Measurements from ENCODE around the gene ARHGAP27. TPM values are rescaled to one million over a fixed set of nuclear protein-coding genes. Genes with fewer than 3 reads are reported as not detected.

ARHGAP27 gene
- total and polyA plus RNA-seq, 2 experiments from 2014 or later: 21.1 to 27.9 TPM

DNA sequence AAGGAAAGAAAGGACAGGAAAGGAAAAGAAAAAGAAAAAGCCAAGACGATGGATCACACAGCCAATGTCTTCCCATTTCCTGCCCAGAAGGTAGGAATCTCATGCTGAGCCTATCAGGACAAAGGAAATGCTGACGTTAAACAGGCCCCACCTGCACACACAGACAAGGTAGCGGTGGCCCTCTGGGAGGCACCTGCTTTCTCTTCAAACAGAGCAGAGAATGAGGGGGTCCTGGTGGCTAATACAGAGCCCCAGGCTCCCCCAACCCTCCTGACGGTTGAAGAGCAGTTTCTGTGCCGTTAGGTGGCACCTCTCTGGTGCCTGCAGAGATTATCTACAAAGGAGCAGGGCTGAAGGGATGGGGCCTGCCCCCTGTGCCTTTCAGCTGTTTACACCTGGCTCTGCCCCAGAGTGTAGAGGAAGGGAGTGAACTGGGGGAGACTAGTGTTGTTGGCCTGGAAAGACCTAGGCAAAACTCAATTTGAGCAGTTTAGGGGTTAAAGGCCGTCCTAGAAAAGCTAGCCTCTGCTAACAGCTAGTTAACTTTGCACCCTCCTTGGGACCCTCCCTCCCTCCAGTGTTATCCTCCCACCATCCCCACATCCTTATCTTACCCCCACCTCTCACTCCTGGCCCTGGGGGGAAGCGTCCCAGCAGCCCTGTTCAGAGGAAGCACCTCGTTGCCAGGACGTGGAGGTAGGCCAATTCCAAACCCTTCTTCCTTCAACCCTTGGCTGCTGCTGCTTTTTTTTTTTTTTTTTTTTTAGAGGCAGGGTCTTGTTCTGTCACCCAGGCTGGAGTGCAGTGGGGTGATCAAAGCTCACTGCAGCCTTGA lies 56.3 kb downstream of the ARHGAP27 start:
- 80% methylated on average over 9 of the region's 9 CpGs for WGBS (ENCODE audit: low lambda C conversion rate, missing lambda C conversion rate)
- Histone ChIP-seq H3K4me2 (no peak overlapping the region), H3K79me2 (no peaks in the 10 kb centered on the region), H3K4me1 (ENCODE audit: insufficient read depth) (peaks cover 10% of the 10 kb centered on the region), H3K4me3 (no peak overlapping the region), H3K27me3 (no peaks in the 10 kb centered on the region), H3K9me2 (replicated peaks; ENCODE audit: insufficient read depth) (no peaks in the 10 kb centered on the region), H3K36me3 (replicated peaks; ENCODE audit: insufficient read depth, low read depth) (no peaks in the 10 kb centered on the region), H3K27ac (no peak overlapping the region), H4K20me1 (ENCODE audit: insufficient read depth, poor library complexity, severe bottlenecking) (no peaks in the 10 kb centered on the region), H3K9me3 (ENCODE audit: low read depth) (no peaks in the 10 kb centered on the region), H2AFZ (no peak overlapping the region)
- no peak for DNase-seq (ENCODE audit: low spot score)
- TF ChIP-seq, protein P1, sequence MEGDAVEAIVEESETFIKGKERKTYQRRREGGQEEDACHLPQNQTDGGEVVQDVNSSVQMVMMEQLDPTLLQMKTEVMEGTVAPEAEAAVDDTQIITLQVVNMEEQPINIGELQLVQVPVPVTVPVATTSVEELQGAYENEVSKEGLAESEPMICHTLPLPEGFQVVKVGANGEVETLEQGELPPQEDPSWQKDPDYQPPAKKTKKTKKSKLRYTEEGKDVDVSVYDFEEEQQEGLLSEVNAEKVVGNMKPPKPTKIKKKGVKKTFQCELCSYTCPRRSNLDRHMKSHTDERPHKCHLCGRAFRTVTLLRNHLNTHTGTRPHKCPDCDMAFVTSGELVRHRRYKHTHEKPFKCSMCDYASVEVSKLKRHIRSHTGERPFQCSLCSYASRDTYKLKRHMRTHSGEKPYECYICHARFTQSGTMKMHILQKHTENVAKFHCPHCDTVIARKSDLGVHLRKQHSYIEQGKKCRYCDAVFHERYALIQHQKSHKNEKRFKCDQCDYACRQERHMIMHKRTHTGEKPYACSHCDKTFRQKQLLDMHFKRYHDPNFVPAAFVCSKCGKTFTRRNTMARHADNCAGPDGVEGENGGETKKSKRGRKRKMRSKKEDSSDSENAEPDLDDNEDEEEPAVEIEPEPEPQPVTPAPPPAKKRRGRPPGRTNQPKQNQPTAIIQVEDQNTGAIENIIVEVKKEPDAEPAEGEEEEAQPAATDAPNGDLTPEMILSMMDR (IDR thresholded peaks at IDR 0.05; ENCODE audit: poor library complexity): no peak
- TF ChIP-seq EZH2phosphoT487 (IDR thresholded peaks at IDR 0.05; ENCODE audit: low read depth, severe bottlenecking, unreplicated experiment) (no peak), EZH2 (IDR thresholded peaks at IDR 0.05; ENCODE audit: borderline replicate concordance) (no peak)

DNA sequence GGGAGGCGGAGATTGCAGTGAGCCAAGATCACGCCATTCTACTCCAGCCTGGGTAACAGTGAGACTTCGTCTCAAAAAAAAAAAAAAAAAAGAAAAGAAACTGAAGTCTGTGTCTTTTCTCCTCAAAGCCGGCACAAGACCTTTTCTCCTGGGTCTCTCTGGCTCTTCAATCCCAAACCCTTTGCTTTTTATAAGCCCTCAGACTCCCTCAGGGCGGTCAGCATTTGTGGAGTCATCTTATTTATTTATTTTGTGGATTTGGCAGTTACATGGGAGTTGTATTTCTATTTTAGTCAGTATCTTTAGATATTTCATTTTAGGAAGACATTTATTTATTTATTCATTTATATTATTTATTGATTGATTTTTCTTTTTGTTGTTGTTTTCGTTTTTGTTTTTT lies 58.2 kb downstream of the ARHGAP27 start:
- TF ChIP-seq, protein P1 (IDR thresholded peaks at IDR 0.05; ENCODE audit: poor library complexity): no peak
- TF ChIP-seq EZH2 (IDR thresholded peaks at IDR 0.05; ENCODE audit: borderline replicate concordance) (no peak), EZH2phosphoT487 (IDR thresholded peaks at IDR 0.05; ENCODE audit: low read depth, severe bottlenecking, unreplicated experiment) (no peak)
- no peak overlapping the region for H3K4me2 ChIP-seq
- no peak overlapping the region for H2AFZ ChIP-seq

DNA sequence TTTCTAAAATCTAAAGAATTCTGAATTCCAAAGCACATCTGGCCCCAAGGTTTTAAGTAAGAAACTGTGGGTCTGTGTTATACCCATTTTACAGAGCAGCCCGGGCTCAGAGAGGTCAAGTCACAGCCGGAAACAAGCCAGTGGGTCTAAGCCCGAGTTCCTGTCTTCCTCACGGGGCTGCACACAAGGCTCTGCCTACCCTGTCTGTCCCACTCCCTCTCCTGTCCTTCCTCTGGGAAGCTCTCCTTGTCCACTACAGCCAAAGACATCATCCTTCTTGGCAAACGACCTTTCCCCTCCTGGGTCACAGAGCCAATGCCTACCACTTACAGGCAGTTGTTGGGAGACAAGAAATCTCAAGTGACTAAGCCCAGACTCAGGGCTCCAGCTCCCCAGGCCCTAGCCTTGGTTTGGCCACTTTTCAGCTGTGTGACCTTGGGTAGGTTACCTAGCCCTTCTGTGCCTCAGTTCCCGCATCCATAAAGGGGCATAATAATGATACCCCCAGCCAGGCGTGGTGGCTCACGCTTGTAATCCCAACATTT lies 60.3 kb downstream of the ARHGAP27 start:
- peaks cover 10% of the 10 kb centered on the region for H3K4me1 ChIP-seq (ENCODE audit: insufficient read depth)
- 82% methylated on average over 8 of the region's 8 CpGs for WGBS (ENCODE audit: low lambda C conversion rate, missing lambda C conversion rate)
- no peak overlapping the region for H2AFZ ChIP-seq
- H4K20me1 ChIP-seq (ENCODE audit: insufficient read depth, poor library complexity, severe bottlenecking): no peaks in the 10 kb centered on the region
- no peaks in the 10 kb centered on the region for H3K36me3 ChIP-seq (replicated peaks; ENCODE audit: insufficient read depth, low read depth)
- H3K4me2 ChIP-seq: peak overlapping the region; percentile 74
- H3K4me3 ChIP-seq: no peak overlapping the region
- no peaks in the 10 kb centered on the region for H3K9me2 ChIP-seq (replicated peaks; ENCODE audit: insufficient read depth)
- DNase-seq (ENCODE audit: low spot score): no peak
- no peaks in the 10 kb centered on the region for H3K79me2 ChIP-seq
- H3K27ac ChIP-seq: peak overlapping the region; percentile 90
- no peaks in the 10 kb centered on the region for H3K9me3 ChIP-seq (ENCODE audit: low read depth)
- TF ChIP-seq, protein P1 (IDR thresholded peaks at IDR 0.05; ENCODE audit: poor library complexity): no peak
- no peak for TF ChIP-seq EZH2phosphoT487 (IDR thresholded peaks at IDR 0.05; ENCODE audit: low read depth, severe bottlenecking, unreplicated experiment)
- no peak for TF ChIP-seq EZH2 (IDR thresholded peaks at IDR 0.05; ENCODE audit: borderline replicate concordance)
- no peaks in the 10 kb centered on the region for H3K27me3 ChIP-seq

More for the DNA sequence above, 58.2 kb downstream of the ARHGAP27 start:
- WGBS (ENCODE audit: low lambda C conversion rate, missing lambda C conversion rate): 93% methylated on average over 6 of the region's 6 CpGs
- Histone ChIP-seq H3K27ac (no peak overlapping the region), H4K20me1 (ENCODE audit: insufficient read depth, poor library complexity, severe bottlenecking) (no peaks in the 10 kb centered on the region), H3K36me3 (replicated peaks; ENCODE audit: insufficient read depth, low read depth) (no peaks in the 10 kb centered on the region), H3K27me3 (no peaks in the 10 kb centered on the region), H3K79me2 (no peaks in the 10 kb centered on the region), H3K4me1 (ENCODE audit: insufficient read depth) (peaks cover 10% of the 10 kb centered on the region), H3K4me3 (no peak overlapping the region), H3K9me3 (ENCODE audit: low read depth) (no peaks in the 10 kb centered on the region), H3K9me2 (replicated peaks; ENCODE audit: insufficient read depth) (no peaks in the 10 kb centered on the region)
- DNase-seq (ENCODE audit: low spot score): no peak

All from hepatocyte (in vitro differentiated cells).